Stimulated activated CD8-positive, alpha-beta memory T cell treated with anti-CD3 and anti-CD28 coated beads, Interleukin-7, amount 100 ng/mL, for 48 hours (primary cell): ENCODE results near the gene IL1RAPL2.

Source experiments
- DNase-seq, 2 donors: peaks; one replicate each; pipeline ENCODE4 v3.0.0-alpha.2; 2020; ENCODE audit warnings: low read depth in 1 of 2; ENCODE audit errors: extremely low read depth in 1 of 2

Gene IL1RAPL2

GRCh38 chrX:105550043-105550663 lies 984.2 kb downstream of the IL1RAPL2 start:
- no peak for DNase-seq

DNA sequence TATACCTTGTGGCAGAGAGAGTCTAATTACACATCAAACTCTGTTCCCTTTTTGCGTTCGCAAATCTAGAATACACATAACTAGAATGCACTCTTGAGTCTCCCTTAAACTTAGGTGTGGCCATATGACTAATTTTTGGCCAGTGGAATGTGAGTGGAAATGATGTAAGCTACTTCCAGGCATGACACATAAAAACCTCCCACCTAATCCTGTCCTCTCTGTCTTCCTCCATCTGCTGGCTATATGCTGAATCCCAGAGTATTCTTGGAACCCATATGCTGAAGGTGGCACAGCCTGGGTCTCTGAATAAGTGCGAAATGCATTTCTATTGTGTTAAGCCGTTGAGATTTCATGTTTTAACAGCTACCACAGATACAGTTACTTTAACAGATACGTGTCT lies 986.4 kb downstream of the IL1RAPL2 start:
- DNase-seq: no peak

GRCh38 chrX:105553118-105553517 lies 987.1 kb downstream of the IL1RAPL2 start:
- DNase-seq: no peak

DNA sequence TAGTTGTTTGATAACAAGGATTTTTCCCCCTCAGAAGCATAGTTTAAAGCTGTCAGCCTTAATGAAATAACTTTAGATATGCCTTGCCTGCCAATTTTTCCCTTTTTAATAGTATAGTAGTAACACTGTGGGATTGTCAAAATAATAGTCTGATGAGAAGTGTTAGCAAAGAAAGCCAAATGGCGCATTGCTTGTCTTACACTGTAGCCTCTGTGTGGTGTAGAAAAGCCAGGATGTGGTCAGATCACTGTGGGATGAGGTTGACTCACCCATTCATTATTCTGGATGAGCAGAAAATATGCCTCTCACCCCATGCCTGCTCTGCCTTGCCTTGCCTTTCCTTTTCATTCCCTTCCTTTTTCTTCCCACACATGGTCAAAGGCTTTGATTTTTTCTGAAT lies 998.5 kb downstream of the IL1RAPL2 start:
- DNase-seq: no peak

DNA sequence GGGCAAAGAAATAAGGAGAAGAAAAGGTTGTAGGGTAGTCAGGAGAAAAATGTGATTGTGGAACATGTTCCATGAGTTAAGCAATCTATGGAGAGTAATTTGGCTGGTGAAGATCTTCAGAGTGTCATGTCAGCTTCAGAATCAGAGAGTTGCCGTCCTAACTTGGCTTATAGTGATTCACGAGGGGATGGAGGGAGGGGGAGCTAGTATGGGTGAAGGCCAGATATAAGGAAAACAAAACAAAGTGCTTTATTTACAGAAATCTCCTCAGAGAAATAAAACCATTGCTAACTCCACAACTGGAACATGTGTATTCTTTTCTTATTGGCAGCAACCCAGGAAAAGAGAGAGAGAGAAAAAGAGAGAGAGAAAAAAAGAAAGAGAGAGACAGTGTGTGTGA lies 999.9 kb downstream of the IL1RAPL2 start:
- DNase-seq: no peak

GRCh38 chrX:105567082-105567481 lies 1001.1 kb downstream of the IL1RAPL2 start:
- no peak for DNase-seq

DNA sequence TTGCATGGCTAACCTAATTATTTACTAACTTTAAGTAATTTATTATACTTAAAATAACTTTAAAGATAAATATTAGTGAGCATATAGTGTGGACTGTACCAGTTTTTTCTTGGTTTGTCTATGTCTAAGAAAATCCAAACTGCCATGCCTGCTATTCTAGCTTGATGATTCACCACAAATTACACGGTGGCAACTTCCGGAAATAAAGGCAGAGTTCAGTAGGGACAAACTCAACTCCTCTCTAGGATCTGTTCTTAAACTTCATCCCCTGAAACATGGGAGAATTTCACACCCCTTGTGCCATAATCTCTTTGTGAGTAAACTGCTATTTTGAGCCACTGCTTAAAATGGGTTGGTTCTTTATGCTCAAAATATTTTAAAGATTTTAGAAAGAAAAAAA lies 1042.7 kb downstream of the IL1RAPL2 start:
- DNase-seq: no peak

DNA sequence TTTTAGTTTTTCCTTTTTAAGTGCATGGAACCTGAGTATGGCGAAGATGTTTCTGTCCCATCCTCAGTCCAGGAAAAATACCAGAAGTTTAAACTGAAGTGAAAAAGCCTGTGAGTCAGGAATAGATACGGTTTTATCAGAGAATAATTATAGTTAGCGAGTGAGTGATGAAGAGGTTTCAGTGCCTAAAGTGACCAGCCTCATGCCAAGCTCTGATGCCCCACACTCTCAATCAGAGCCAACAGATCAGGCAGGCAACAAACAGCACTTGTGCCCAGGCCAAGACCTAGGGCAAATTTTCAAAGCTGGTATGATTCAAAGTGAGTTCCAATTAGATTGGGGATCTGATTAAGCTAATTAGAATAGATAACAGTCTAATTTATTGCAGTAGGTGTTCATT lies 1043.5 kb downstream of the IL1RAPL2 start:
- DNase-seq: no peak

DNA sequence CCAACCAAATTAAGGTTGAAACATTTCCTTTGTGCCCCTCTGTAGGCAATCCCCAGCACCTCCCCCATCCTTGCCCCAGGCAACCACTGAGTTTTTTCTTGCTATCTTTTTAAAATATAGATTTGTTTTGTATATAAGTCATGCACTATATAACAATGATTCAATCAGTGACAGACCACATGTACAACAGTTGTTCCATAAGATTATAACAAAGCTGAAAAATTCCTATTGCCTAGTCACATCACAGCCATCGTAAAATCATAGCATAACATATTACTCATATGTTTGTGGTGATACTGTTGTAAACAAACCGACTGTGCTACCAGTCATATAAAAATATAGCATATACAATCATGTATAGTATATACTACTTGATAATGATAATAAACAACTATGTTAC lies 1044.4 kb downstream of the IL1RAPL2 start:
- DNase-seq: no peak

DNA sequence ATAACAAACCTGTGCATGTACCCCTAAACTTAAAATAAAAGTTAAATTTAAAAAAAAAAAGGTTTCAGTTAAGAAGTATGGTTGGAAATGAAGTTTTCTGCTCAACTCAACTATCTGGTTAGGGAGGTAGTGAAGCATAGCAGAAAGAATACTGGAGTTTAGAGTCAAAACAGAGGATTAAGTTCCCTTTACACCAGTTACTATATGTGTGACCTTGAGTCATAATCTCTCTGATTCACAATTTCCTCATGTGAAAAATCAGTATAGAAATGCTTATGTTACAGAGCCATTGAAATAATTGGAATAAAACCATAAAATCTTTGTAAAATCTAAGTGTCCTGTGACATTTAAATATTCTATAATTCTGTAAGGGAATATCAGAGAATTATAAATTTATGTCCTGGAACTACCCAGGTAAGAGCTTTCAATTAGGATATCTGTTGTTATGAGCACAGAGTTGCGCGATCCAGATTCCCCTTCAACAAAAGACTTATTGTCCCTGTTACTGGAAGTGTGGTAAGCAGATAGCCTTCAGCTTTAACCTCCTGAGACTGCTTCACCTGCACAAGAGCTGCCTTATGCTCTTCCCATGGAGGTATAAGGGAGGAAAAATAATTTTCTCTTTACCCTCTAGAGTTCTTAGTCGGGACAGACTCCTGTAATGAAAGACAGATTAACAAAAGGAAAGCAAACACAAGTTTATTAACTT lies 1052.5 kb downstream of the IL1RAPL2 start:
- DNase-seq: no peak

DNA sequence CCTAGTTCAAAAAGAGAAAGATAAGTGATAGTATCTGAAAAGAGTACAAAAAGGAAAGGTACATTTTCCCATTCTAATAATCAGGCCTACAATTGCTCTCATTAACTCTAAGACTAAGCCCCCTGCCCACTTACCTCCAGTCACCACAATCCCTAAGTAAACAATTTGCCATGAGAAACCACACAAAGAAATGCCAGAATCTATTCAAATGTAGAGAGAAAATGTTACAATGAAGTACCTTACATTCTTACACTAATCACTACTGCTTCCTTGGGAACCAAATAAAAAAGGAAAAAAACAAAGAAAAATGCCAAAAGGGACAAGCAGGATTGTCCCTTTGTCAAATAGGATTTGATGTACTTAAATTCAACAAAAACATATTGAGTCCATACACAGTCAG lies 1068.2 kb downstream of the IL1RAPL2 start:
- no peak for DNase-seq

GRCh38 chrX:105635794-105636193 lies 1069.8 kb downstream of the IL1RAPL2 start:
- no peak for DNase-seq

GRCh38 chrX:105636667-105637066 lies 1070.7 kb downstream of the IL1RAPL2 start:
- DNase-seq: no peak

- no peak for DNase-seq
These were observed 1079.8 kb downstream of the IL1RAPL2 start for GRCh38 chrX:105645667-105646357.

- no peak for DNase-seq
These were observed 1080.8 kb downstream of the IL1RAPL2 start for GRCh38 chrX:105646592-105647372.

DNA sequence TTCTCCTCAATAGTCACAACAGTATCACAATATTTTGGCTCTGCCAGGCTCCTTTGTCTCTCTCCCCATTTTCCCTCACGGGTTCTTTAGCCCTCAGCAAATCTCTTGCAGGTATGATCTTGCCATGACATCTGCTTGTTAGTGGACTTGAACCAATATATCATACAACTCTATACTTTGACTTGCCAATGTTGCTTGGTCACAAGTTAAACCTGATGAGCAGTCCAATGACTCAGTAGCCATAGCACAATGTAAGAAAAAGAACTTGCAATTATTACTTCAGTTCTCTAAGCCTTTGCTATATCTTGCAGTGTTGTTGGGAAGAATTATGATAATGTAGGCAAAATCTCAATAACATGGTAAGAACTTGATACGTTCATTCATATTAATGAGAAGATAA lies 1081.8 kb downstream of the IL1RAPL2 start:
- DNase-seq: no peak

DNA sequence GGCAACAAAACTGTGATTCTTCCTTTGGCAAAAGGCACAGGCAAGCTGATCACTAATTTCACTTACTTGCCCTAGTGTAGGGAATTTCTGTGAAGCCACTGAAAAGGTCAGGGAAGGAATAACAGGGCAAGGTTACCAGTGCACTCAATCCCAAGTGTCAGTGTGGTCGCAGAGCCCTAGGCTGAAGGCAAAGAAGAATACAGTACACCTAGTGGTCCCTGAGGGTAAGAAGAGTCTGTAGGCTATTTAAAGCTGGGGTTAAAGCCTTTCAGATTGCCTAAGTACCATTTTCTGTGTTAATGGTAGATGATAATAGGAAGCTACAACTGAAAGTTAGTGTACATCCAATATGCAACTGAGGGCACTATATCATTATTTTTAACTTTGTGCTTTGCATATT lies 1082.7 kb downstream of the IL1RAPL2 start:
- no peak for DNase-seq

DNA sequence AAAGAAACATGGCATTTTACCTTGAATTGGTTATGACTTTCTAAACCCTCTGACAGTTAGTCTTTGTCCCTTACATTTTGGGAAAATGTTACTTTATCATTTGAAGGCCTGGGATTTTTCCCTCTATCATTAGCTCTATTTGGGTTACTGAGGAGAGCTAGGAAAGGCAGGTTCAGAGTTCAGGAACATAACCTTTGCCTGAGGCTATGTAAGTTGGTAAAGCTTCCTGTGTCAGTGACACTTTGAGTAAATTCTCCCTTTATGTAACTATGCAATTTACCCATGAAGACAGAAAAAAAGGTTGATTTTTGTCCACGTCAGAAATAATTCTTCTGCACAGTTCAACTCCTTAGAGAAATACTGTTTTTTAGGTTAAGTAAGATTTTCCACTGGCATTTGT lies 1084.6 kb downstream of the IL1RAPL2 start:
- no peak for DNase-seq

- DNase-seq: no peak
These were observed 1085.0 kb downstream of the IL1RAPL2 start for GRCh38 chrX:105650986-105651385.

GRCh38 chrX:105653891-105654290 lies 1087.9 kb downstream of the IL1RAPL2 start:
- no peak for DNase-seq

DNA sequence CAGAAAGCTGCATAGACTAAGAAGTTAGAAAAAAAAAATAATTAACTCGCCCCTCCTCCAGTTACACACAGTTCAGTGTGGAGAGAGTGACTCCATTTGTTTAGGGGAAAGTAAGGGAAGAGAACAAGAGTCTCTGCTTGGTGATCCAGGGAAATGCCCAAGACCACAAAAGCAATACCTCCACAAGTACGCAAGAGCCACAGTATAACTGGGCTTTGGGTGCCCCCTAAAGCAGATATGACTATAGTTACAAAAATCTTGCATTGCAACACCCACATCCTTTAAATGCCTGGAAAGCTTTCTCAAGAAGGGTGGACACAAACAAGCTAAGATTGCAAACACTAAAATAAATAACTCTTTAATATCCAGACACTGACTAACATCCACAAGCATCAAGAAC lies 1092.1 kb downstream of the IL1RAPL2 start:
- no peak for DNase-seq
